Measurements from ENCODE around the gene FTO.
"Not testable (repeated sequence)": the region's sequence is repeated elsewhere in the genome, so short reads cannot be mapped to it uniquely, and the experiment has no call there.

GRCh38 chr16:53846549-53846948 is 142.6 kb downstream of the FTO start:
- not testable (repeated sequence) for TF ChIP-seq EZH2 (optimal IDR thresholded peaks at IDR 0.05; ENCODE audit: low read depth, low read length); CTCF (IDR thresholded peaks at IDR 0.05; ENCODE audit: low read length)
